HG02840 (cell line): ENCODE results near the gene SOX30.
"Not testable (repeated sequence)": the region's sequence is repeated elsewhere in the genome, so short reads cannot be mapped to it uniquely, and the experiment has no call there.

Source experiments
- ATAC-seq: cut with Tn5 transposase; IDR thresholded peaks from one replicate; pipeline ENCODE4 v1.9.1; 2021; ENCODE audit warnings: mild to moderate bottlenecking, moderate library complexity, moderate number of reproducible peaks; ENCODE audit not compliant: unreplicated experiment, low FRiP score

The SOX30 gene

GRCh38 chr5:157652377-157652692 lies at the start of gene SOX30:
TSS of gene SOX30 (minus strand) at chr5:157652438. CDS start at chr5:157652078, 360 bp downstream.
- no peak for ATAC-seq

- not testable (repeated sequence) for ATAC-seq
Measured at GRCh38 chr5:157698674-157699073, 46.4 kb upstream of the SOX30 start.

GRCh38 chr5:157696154-157696553 lies 43.9 kb upstream of the SOX30 start:
- not testable (repeated sequence) for ATAC-seq

GRCh38 chr5:157693816-157694215 lies 41.6 kb upstream of the SOX30 start:
- not testable (repeated sequence) for ATAC-seq

GRCh38 chr5:157690690-157691433 lies 38.6 kb upstream of the SOX30 start:
- no peak for ATAC-seq

- ATAC-seq = no peak
Measured at GRCh38 chr5:157689942-157690689, 37.9 kb upstream of the SOX30 start.

GRCh38 chr5:157687198-157687554 lies 34.9 kb upstream of the SOX30 start:
- ATAC-seq = no peak

- ATAC-seq = not testable (repeated sequence)
Measured at GRCh38 chr5:157686276-157687197, 34.3 kb upstream of the SOX30 start.

GRCh38 chr5:157682257-157682656 lies 30.0 kb upstream of the SOX30 start:
- no peak for ATAC-seq

- no peak for ATAC-seq
Measured at GRCh38 chr5:157681048-157681447, 28.8 kb upstream of the SOX30 start.

- ATAC-seq = no peak
Measured at GRCh38 chr5:157680239-157680638, 28.0 kb upstream of the SOX30 start.

- no peak for ATAC-seq
Measured at GRCh38 chr5:157679801-157680200, 27.6 kb upstream of the SOX30 start.

- ATAC-seq = no peak
Measured at GRCh38 chr5:157677931-157678330, 25.7 kb upstream of the SOX30 start.

GRCh38 chr5:157674351-157674750 lies 22.1 kb upstream of the SOX30 start:
- not testable (repeated sequence) for ATAC-seq

- ATAC-seq = no peak
Measured at GRCh38 chr5:157672976-157673375, 20.7 kb upstream of the SOX30 start.

GRCh38 chr5:157671592-157672330 lies 19.5 kb upstream of the SOX30 start:
- no peak for ATAC-seq

- ATAC-seq = peak; percentile 33
Measured at GRCh38 chr5:157670662-157671591, 18.7 kb upstream of the SOX30 start, which contains the start of gene C5orf52. TSS of gene C5orf52 (plus strand) at chr5:157671533. CDS start at chr5:157671615, 82 bp downstream.

GRCh38 chr5:157669701-157670097 lies 17.5 kb upstream of the SOX30 start:
- ATAC-seq = no peak

GRCh38 chr5:157668356-157668755 lies 16.1 kb upstream of the SOX30 start:
- ATAC-seq = no peak
